Liver (tissue), 3 donors: ENCODE data around the gene HMX3.

Source experiments
- CTCF ChIP-seq: fragments of 150-350 bp; IDR thresholded peaks from 2 replicates; pipeline ENCODE4 v1.5.1; 2017; ENCODE audit warnings: improper control_type of control experiment, low read depth, low read length; ENCODE audit not compliant: missing input control
- GABPA ChIP-seq, 2 donors: IDR thresholded peaks in 1 of 2; conservative IDR thresholded peaks in 1 of 2; 2 replicates each; pipeline ENCODE4 v1.6.1; 2016; ENCODE audit warnings: antibody characterized with exemption in 2 of 2, mild to moderate bottlenecking in 1 of 2, moderate library complexity in 1 of 2
- JUND ChIP-seq, 2 donors: IDR thresholded peaks; 2 replicates each; pipeline ENCODE4 v1.6.1; 2016; ENCODE audit warnings: antibody characterized with exemption in 2 of 2
- MAX ChIP-seq: IDR thresholded peaks from 2 replicates; pipeline ENCODE4 v1.6.1; 2016; ENCODE audit warnings: antibody characterized with exemption
- RAD21 ChIP-seq, 2 donors: IDR thresholded peaks; 2 replicates each; pipeline ENCODE4 v1.6.1; 2016; ENCODE audit warnings: antibody characterized with exemption in 2 of 2, mild to moderate bottlenecking in 2 of 2
- REST ChIP-seq: IDR thresholded peaks from 2 replicates; pipeline ENCODE4 v1.6.1; 2016; ENCODE audit warnings: antibody characterized with exemption, mild to moderate bottlenecking
- SP1 ChIP-seq: IDR thresholded peaks from 2 replicates; pipeline ENCODE4 v1.6.1; 2018; ENCODE audit warnings: antibody characterized with exemption, mild to moderate bottlenecking
- YY1 ChIP-seq: IDR thresholded peaks from 2 replicates; pipeline ENCODE4 v1.6.1; 2016; ENCODE audit warnings: antibody characterized with exemption, mild to moderate bottlenecking
- donor health status: healthy.
- donor health status: healthy.

GRCh38 chr10:123149162-123149567 is 13.4 kb downstream of the HMX3 start:
- TF ChIP-seq YY1 (no peak), CTCF (no peak), MAX (no peak), RAD21 (IDR thresholded peaks at IDR 0.05) (no peak), JUND (IDR thresholded peaks at IDR 0.05) (no peak), GABPA (IDR thresholded peaks at IDR 0.05 in 1 of 2, conservative IDR thresholded peaks at IDR 0.05 in 1 of 2) (no peak), SP1 (no peak), REST (no peak)
